ENCODE data around the gene ID3. TPM values are rescaled to one million over a fixed set of nuclear protein-coding genes. Genes with fewer than 3 reads are reported as not detected.

Gene ID3
- total RNA-seq, 1 donor from 2014 or later, result 47.4 TPM

- no peaks in the 10 kb centered on the region for H3K27me3 ChIP-seq (ENCODE audit: control insufficient read depth, insufficient read depth, low read length)
- no peak overlapping the region for H3K4me3 ChIP-seq (ENCODE audit: low read depth, low read length)
- DNase-seq (ENCODE audit: low read depth) (no peak), FAIRE-seq (no peak)
- no peaks in the 10 kb centered on the region for H3K36me3 ChIP-seq (ENCODE audit: control insufficient read depth, insufficient read depth, low read length)
- no peak for TF ChIP-seq CTCF (IDR thresholded peaks at IDR 0.05; ENCODE audit: insufficient read depth, low read length, severe bottlenecking)
Measured at GRCh38 chr1:23581219-23581618, 21.9 kb upstream of the ID3 start.

GRCh38 chr1:23578997-23579363 lies 19.7 kb upstream of the ID3 start:
- FAIRE-seq, result no peak
- TF ChIP-seq CTCF (IDR thresholded peaks at IDR 0.05; ENCODE audit: insufficient read depth, low read length, severe bottlenecking), result no peak

GRCh38 chr1:23578311-23578996 lies 19.2 kb upstream of the ID3 start:
- TF ChIP-seq CTCF (IDR thresholded peaks at IDR 0.05; ENCODE audit: insufficient read depth, low read length, severe bottlenecking), result no peak
- Histone ChIP-seq H3K36me3 (ENCODE audit: control insufficient read depth, insufficient read depth, low read length) (no peaks in the 10 kb centered on the region), H3K27me3 (ENCODE audit: control insufficient read depth, insufficient read depth, low read length) (no peaks in the 10 kb centered on the region), H3K4me3 (ENCODE audit: low read depth, low read length) (no peak overlapping the region)
- DNase-seq (ENCODE audit: low read depth), result no peak
- no peak for FAIRE-seq

More at GRCh38 chr1:23578997-23579363, 19.7 kb upstream of the ID3 start:
- Histone ChIP-seq H3K36me3 (ENCODE audit: control insufficient read depth, insufficient read depth, low read length) (no peaks in the 10 kb centered on the region), H3K4me3 (ENCODE audit: low read depth, low read length) (no peak overlapping the region), H3K27me3 (ENCODE audit: control insufficient read depth, insufficient read depth, low read length) (no peaks in the 10 kb centered on the region)
- DNase-seq (ENCODE audit: low read depth), result no peak

- FAIRE-seq (no peak), DNase-seq (ENCODE audit: low read depth) (peak; percentile 73)
- Histone ChIP-seq H3K36me3 (ENCODE audit: control insufficient read depth, insufficient read depth, low read length) (no peaks in the 10 kb centered on the region), H3K27me3 (ENCODE audit: control insufficient read depth, insufficient read depth, low read length) (no peaks in the 10 kb centered on the region), H3K4me3 (ENCODE audit: low read depth, low read length) (no peak overlapping the region)
- TF ChIP-seq CTCF (IDR thresholded peaks at IDR 0.05; ENCODE audit: insufficient read depth, low read length, severe bottlenecking), result no peak
Measured at GRCh38 chr1:23577056-23578004, 18.0 kb upstream of the ID3 start.

- H3K4me3 ChIP-seq (ENCODE audit: low read depth, low read length), result no peak overlapping the region
- no peaks in the 10 kb centered on the region for H3K27me3 ChIP-seq (ENCODE audit: control insufficient read depth, insufficient read depth, low read length)
- no peak for TF ChIP-seq CTCF (IDR thresholded peaks at IDR 0.05; ENCODE audit: insufficient read depth, low read length, severe bottlenecking)
- no peaks in the 10 kb centered on the region for H3K36me3 ChIP-seq (ENCODE audit: control insufficient read depth, insufficient read depth, low read length)
- no peak for FAIRE-seq
- DNase-seq (ENCODE audit: low read depth), result no peak
Measured at GRCh38 chr1:23576338-23577055, 17.2 kb upstream of the ID3 start.
